GM21825 (cell line): ENCODE data around the gene SNRPA1.
A peak's percentile ranks its signal among the peaks of the same experiment; 100 is the strongest.
"Not testable (repeated sequence)": the region's sequence is repeated elsewhere in the genome, so short reads cannot be mapped to it uniquely, and the experiment has no call there.

Experiments
- ATAC-seq: cut with Tn5 transposase; IDR thresholded peaks from one replicate; pipeline ENCODE4 v1.9.1; 2021; ENCODE audit warnings: mild to moderate bottlenecking, moderate library complexity; ENCODE audit not compliant: unreplicated experiment

Gene SNRPA1

GRCh38 chr15:101294731-101295606 lies at the start of gene SNRPA1:
SNRPA1 (minus strand) TSS chr15:101295248; CDS start chr15:101295178, 70 bp downstream.
- peak; percentile 71 for ATAC-seq

GRCh38 chr15:101342056-101342455 lies 47.0 kb upstream of the SNRPA1 start:
- ATAC-seq, result no peak

- ATAC-seq, result no peak
These were observed 43.5 kb upstream of the SNRPA1 start for GRCh38 chr15:101338502-101339057.

- ATAC-seq, result no peak
These were observed 42.9 kb upstream of the SNRPA1 start for GRCh38 chr15:101337976-101338375.

GRCh38 chr15:101333907-101334789 lies 39.1 kb upstream of the SNRPA1 start:
- not testable (repeated sequence) for ATAC-seq

GRCh38 chr15:101332061-101332467 lies 37.0 kb upstream of the SNRPA1 start:
- no peak for ATAC-seq

GRCh38 chr15:101329867-101330380 lies 34.9 kb upstream of the SNRPA1 start:
- ATAC-seq, result no peak

GRCh38 chr15:101329309-101329863 lies 34.3 kb upstream of the SNRPA1 start:
- ATAC-seq, result no peak

GRCh38 chr15:101328001-101328400 lies 33.0 kb upstream of the SNRPA1 start:
- ATAC-seq, result no peak

- ATAC-seq, result no peak
These were observed 32.2 kb upstream of the SNRPA1 start for GRCh38 chr15:101327147-101327740.

- no peak for ATAC-seq
These were observed 31.6 kb upstream of the SNRPA1 start for GRCh38 chr15:101326462-101327146.

GRCh38 chr15:101326026-101326315 lies 30.9 kb upstream of the SNRPA1 start:
- no peak for ATAC-seq

- no peak for ATAC-seq
These were observed 30.4 kb upstream of the SNRPA1 start for GRCh38 chr15:101325263-101326025.

- no peak for ATAC-seq
These were observed 29.6 kb upstream of the SNRPA1 start for GRCh38 chr15:101324524-101325177.

GRCh38 chr15:101323793-101324523 lies 28.9 kb upstream of the SNRPA1 start:
- ATAC-seq, result no peak

- no peak for ATAC-seq
These were observed 27.9 kb upstream of the SNRPA1 start for GRCh38 chr15:101322854-101323477.

- ATAC-seq, result no peak
These were observed 27.1 kb upstream of the SNRPA1 start for GRCh38 chr15:101322016-101322695.
